Aorta (tissue), 5 donors: ENCODE results near the gene PACRG. TPM values are rescaled to one million over a fixed set of nuclear protein-coding genes. Genes with fewer than 3 reads are reported as not detected.

Experiments
- ATAC-seq: fragments of 200-7000 bp; cut with Tn5 transposase; one replicate; pipeline ENCODE4 v1.9.1; 2022; ENCODE audit warnings: moderate library complexity; ENCODE audit not compliant: low FRiP score
- DNase-seq, 2 donors: peaks; one replicate each; pipeline ENCODE4 v3.0.0-alpha.2; 2020
- H3K27ac ChIP-seq, 2 donors: one replicate each; pipeline ENCODE4 v1.5.1; 2013; ENCODE audit warnings: low read length in 2 of 2, mild to moderate bottlenecking in 2 of 2, moderate library complexity in 2 of 2, control low read depth in 1 of 2, inconsistent platforms in 1 of 2, low read depth in 1 of 2
- H3K27me3 ChIP-seq, 2 donors: one replicate each; pipeline ENCODE4 v1.6.1; 2013; ENCODE audit warnings: control low read depth in 1 of 2, low read length in 1 of 2, mild to moderate bottlenecking in 1 of 2, moderate library complexity in 1 of 2; ENCODE audit not compliant: insufficient read depth in 2 of 2, control insufficient read depth in 1 of 2
- H3K36me3 ChIP-seq, 2 donors: one replicate each; pipeline ENCODE4 v1.6.1; 2013; ENCODE audit warnings: control low read depth in 1 of 2, low read length in 1 of 2, mild to moderate bottlenecking in 1 of 2; ENCODE audit not compliant: insufficient read depth in 2 of 2, control insufficient read depth in 1 of 2
- H3K4me1 ChIP-seq, 2 donors: one replicate each; pipeline ENCODE4 v1.6.1; 2013; ENCODE audit warnings: low read length in 2 of 2, control low read depth in 1 of 2, mild to moderate bottlenecking in 1 of 2, moderate library complexity in 1 of 2; ENCODE audit not compliant: insufficient read depth in 2 of 2, control insufficient read depth in 1 of 2
- H3K4me3 ChIP-seq, 2 donors: one replicate each; pipeline ENCODE4 v1.5.1; 2013; ENCODE audit warnings: low read length in 2 of 2, control low read depth in 1 of 2, mild to moderate bottlenecking in 1 of 2
- H3K9me3 ChIP-seq: one replicate; pipeline ENCODE4 v1.6.1; 2013; ENCODE audit warnings: mild to moderate bottlenecking, low read length; ENCODE audit not compliant: control insufficient read depth
- WGBS, 2 donors: extraction: QIAGEN DNeasy Blood & Tissue Kit; methylation state at CpG; one replicate each; pipeline ENCODE4 v1.1.7; 2013; 5-methylcytosine and 5-hydroxymethylcytosine counted together
- intact Hi-C, 2 donors: fragments of 100-400 bp; cut with DNase I; formaldehyde crosslinking; loops; one replicate each; pipeline versions ENCODE4 v1.14.2 to v1.15.0; 2022
- polyA plus RNA-seq, 2 donors: library from polyadenylated mRNA; stranded (reverse); fragments of 200-250 nt; gene quantifications; one replicate each; pipeline ENCODE4 v1.2.3, GENCODE V29; 2013
- total RNA-seq, 2 donors: library from RNA; stranded (reverse); fragmentation: NEBNext Ultra II Directional; extraction: Animal tissue kit (Norgen Biotek cat#: 25700); gene quantifications; one replicate each; pipeline ENCODE4 v1.2.1, GENCODE V29; 2021
- donor health status: healthy with polysubstance abuse.
- donor health status: Bipolar disorder and iron deficiency.
- donor health status: DM: no; HTN: no; CAD: no.
- donor health status: DM: no; HTN: no; CAD: no.
- donor health status: DM: yes; HTN: yes; CAD: no.

PACRG gene
- total and polyA plus RNA-seq, 4 donors: 0.26 to 2.7 (median 0.54) TPM; not detected in 1

DNA sequence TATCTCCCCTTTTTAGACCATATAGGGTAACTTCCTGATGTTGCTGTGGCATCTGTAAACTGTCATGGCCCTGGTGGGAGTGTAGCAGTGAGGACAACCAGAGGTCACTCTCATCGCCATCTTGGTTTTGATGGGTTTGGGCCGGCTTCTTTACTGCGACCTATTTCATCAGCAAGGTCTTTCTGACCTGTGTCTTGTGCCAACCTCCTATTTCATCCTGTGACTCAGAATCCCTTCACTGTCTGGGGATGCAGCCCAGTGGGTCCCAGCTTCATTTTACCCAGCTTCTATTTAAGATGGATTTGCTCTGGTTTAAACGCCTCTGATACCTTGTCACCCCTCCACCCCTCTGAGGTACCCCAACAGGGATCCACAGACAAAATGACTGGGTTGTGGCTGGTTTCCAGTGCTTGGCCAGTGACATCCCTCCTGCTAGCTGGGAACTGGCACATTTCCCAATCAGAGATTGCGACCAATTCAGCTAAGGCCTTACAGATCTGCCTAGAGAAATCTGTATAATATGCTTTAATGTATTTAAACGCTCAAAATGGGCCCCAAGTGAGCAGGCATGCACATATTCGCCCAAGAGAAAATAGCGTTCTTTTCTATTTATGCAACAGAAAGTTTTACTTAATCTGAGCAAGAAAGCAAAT lies 371.2 kb downstream of the PACRG start:
- DNase-seq: no peak
- H3K27me3 ChIP-seq: no peaks in the 10 kb centered on the region
- H3K36me3 ChIP-seq: no peaks in the 10 kb centered on the region
- H3K27ac ChIP-seq: no peak overlapping the region
- no peak for ATAC-seq
- intact Hi-C loops: no loop called here
- no peak overlapping the region for H3K4me3 ChIP-seq
- H3K9me3 ChIP-seq: no peaks in the 10 kb centered on the region
- no peaks in the 10 kb centered on the region for H3K4me1 ChIP-seq
- 81 to 83% methylated on average over 8 of the region's 8 CpGs for WGBS, 2 donors

DNA sequence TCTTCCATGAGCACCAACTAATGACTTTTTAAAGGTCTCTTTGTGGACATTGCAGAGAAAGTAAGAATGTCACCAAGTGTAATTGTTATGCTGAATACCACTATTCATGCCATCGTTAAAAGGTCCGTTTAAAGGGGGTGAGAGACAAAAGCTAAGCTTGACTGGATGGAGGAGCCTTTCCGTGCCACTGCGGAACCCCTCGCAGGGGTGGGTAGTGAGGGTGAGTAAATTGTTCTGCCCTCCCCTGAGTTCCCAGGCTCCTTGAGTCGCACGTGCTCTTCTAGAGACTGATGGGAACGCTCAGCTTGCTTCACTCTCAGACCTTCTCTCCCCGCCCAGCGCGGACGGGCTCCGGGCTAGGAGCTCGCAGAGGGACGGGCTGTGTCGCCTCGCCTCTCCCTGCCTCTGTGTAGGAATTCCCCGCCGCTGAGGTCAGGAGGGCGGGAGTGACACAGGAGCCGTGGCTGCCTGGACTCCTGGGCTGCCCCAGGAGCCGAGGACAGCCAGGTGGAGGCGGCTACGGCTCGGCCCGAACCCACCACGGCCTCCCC lies 371.9 kb downstream of the PACRG start:
- no peak overlapping the region for H3K4me3 ChIP-seq
- H3K36me3 ChIP-seq: no peaks in the 10 kb centered on the region
- intact Hi-C loops: no loop called here
- no peaks in the 10 kb centered on the region for H3K4me1 ChIP-seq
- no peaks in the 10 kb centered on the region for H3K27me3 ChIP-seq
- ATAC-seq (peak; percentile 9), DNase-seq (no peak)
- no peak overlapping the region for H3K27ac ChIP-seq
- no peaks in the 10 kb centered on the region for H3K9me3 ChIP-seq
- WGBS, 2 donors: 87 to 90% methylated on average over 27 of the region's 27 CpGs

DNA sequence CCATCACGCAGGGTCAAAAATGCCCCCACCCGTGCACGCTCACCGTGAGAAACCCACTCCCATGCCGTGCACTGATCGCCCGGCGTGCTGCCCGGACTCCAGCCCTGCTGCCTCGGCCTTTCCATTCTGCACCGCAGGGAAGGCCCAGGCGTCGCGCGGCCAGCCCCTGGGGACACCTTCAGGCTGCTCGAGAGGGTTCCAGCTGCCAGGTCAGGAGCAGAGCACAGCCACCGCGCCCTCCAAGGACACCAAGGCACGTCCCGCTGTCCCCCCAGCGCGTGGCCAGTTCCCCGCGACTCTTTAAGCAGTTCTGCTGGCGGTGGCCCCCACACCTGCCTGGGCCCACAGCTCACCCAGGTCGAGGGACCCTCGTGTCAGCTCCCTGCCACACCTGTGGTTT lies 372.5 kb downstream of the PACRG start:
- 94 to 95% methylated on average over 27 of the region's 27 CpGs for WGBS, 2 donors
- Histone ChIP-seq H3K27me3 (no peaks in the 10 kb centered on the region), H3K4me1 (no peaks in the 10 kb centered on the region), H3K4me3 (no peak overlapping the region), H3K27ac (no peak overlapping the region), H3K36me3 (no peaks in the 10 kb centered on the region), H3K9me3 (no peaks in the 10 kb centered on the region)
- intact Hi-C loops: no loop called here
- no peak for ATAC-seq
- no peak for DNase-seq

DNA sequence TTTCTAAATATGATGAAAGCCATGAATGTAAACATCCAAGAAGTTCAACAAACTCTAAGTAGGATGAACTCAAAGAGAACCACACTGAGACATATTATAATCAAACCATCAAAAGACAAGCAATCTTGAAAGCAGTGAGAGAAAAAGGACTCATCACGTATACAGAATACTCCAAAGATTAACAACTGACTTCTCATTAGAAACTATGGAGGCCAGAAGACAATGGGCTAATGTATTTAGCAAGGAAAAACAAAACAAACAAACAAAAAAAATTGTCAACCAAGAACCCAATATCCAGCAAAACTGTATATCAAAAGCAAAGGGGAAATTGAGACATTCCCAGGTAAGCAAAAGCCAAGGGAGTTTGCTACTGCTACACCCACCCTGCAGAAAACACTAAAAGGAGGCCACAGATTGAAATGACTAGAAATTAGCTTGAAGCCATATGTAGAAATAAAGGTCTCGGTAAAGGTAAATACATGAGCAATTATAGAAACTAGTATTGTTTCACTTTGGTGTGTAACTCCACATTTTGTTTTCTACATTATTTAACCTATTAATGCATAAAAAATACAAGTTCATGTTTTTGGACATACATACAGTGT lies 385.7 kb downstream of the PACRG start:
- DNase-seq (no peak), ATAC-seq (no peak)
- H3K27me3 ChIP-seq: no peaks in the 10 kb centered on the region
- 88 to 89% methylated on average over 2 of the region's 2 CpGs for WGBS, 2 donors
- H3K4me3 ChIP-seq: no peak overlapping the region
- no peak overlapping the region for H3K27ac ChIP-seq
- intact Hi-C loops: no loop called here
- peaks cover 5% of the 10 kb centered on the region for H3K9me3 ChIP-seq
- no peaks in the 10 kb centered on the region for H3K36me3 ChIP-seq
- no peaks in the 10 kb centered on the region for H3K4me1 ChIP-seq

DNA sequence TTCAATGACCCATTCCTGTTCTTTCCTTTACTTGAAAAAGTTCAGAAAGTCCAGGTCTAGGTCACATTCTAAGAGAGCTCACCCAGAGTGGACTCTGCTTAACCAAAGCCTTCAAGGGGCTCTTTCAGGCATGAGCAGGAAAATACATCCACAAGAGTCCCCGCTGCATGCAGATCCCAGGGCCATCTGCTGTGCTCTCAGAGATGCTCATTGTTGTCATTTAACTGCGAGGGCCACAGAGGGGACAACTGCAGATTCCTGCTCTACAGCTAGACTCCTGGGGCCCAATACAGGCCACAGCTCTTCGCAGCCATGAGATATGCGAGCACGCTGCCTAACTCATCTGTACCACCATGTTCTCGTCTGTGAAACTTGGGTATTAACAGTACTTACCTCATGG lies 391.2 kb downstream of the PACRG start:
- Histone ChIP-seq H3K36me3 (no peaks in the 10 kb centered on the region), H3K4me1 (no peaks in the 10 kb centered on the region), H3K27ac (no peak overlapping the region), H3K27me3 (no peaks in the 10 kb centered on the region), H3K9me3 (peaks cover 1% of the 10 kb centered on the region), H3K4me3 (no peak overlapping the region)
- ATAC-seq (no peak), DNase-seq (no peak)
- WGBS, 2 donors: 87 to 88% methylated on average over 6 of the region's 6 CpGs
- intact Hi-C loops: no loop called here

DNA sequence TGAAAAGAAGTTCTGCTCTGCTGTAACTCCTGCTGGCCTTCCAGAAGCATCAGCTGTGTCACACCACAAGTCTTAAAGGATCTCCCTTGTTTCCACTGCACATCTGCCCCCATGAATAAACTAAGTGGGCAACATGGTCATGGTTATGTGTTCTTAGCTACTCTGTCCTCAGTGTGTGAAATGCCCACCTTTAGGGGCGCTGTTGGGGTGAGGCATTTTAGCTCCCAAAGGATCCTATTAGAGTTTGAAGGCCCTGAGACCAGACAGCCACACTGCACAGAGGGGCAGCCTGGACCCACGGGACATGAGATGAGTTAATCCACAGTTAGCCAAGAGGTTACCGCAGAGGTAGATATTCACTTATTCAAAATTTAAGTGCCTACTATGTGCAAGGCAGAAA lies 392.4 kb downstream of the PACRG start:
- DNase-seq (no peak), ATAC-seq (no peak)
- Histone ChIP-seq H3K36me3 (no peaks in the 10 kb centered on the region), H3K27me3 (no peaks in the 10 kb centered on the region), H3K4me1 (no peaks in the 10 kb centered on the region), H3K4me3 (no peak overlapping the region), H3K27ac (no peak overlapping the region), H3K9me3 (peaks cover 1% of the 10 kb centered on the region)
- 80 to 86% methylated on average over 3 of the region's 3 CpGs for WGBS, 2 donors
- intact Hi-C loops: no loop called here

DNA sequence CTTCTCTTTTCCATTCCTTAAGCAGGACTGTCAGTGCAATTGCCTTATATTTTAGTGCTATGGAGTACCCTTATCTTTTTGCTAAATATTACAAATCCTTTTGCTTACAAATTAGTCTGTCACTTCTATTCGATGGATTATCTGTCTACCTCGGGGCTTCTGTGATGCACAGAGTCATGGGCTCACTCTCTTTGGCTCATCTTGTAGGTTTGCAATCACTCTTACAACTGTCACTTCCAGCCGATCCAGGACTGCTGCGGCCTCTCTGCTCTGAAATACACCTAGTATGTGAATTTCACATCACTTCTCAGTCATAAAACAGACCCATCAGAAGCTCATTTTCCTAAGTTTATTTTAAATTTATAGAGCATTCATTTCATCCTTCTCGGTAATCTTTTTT lies 393.5 kb downstream of the PACRG start:
- Histone ChIP-seq H3K36me3 (no peaks in the 10 kb centered on the region), H3K4me1 (no peaks in the 10 kb centered on the region), H3K4me3 (no peak overlapping the region), H3K27me3 (no peaks in the 10 kb centered on the region), H3K9me3 (peaks cover 1% of the 10 kb centered on the region), H3K27ac (no peak overlapping the region)
- no peak for DNase-seq
- 85 to 86% methylated on average over 5 of the region's 5 CpGs for WGBS, 2 donors
- ATAC-seq: no peak
- intact Hi-C loops: no loop called here

DNA sequence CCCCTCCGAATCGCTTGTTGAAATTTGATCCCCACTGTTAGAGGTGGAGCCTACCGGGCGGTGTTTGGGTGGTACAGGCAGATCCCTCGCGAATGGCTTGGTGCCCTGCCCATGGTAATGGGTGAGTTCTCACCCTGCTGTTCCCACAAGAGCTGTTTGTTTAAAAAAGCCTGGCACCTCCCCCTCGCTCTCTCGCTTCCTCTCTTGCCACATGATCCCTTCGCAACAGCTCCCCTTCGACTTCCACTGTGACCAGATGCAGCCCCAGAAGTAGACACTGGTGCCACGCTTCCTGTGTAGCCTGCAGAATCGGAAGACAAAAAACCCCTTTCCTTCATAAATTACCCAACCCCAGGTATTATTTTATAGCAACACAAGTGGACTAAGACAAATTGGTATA lies 394.6 kb downstream of the PACRG start:
- H3K27me3 ChIP-seq: no peaks in the 10 kb centered on the region
- H3K9me3 ChIP-seq: peaks cover 1% of the 10 kb centered on the region
- DNase-seq (peak in 1 of 2 donors; percentile 57), ATAC-seq (no peak)
- H3K4me1 ChIP-seq: no peaks in the 10 kb centered on the region
- 90 to 91% methylated on average over 12 of the region's 12 CpGs for WGBS, 2 donors
- intact Hi-C loops: no loop called here
- H3K36me3 ChIP-seq: no peaks in the 10 kb centered on the region
- H3K4me3 ChIP-seq: no peak overlapping the region
- H3K27ac ChIP-seq: no peak overlapping the region

DNA sequence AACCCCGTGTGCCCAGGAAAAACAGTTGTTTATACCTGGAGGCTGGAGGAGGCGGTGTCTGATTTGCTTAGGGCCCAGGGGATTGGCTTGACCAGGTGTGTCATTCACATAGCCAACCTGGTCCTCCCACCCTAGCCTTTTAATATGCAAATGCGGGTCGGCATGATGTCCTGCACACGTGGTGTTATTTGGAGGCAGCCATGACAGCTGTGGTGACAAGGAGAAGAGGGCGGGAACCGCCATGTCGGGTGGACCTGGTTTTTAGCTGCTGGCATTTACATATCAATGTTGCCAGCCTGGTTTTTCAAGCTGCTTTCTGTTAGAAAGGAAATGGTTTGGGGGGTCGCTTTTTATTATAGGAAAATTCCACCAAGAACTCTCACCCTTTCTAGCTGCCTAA lies 395.3 kb downstream of the PACRG start:
- DNase-seq (no peak), ATAC-seq (no peak)
- Histone ChIP-seq H3K4me1 (no peaks in the 10 kb centered on the region), H3K36me3 (no peaks in the 10 kb centered on the region), H3K4me3 (no peak overlapping the region), H3K9me3 (peaks cover 1% of the 10 kb centered on the region), H3K27me3 (no peaks in the 10 kb centered on the region), H3K27ac (no peak overlapping the region)
- 74 to 81% methylated on average over 9 of the region's 9 CpGs for WGBS, 2 donors
- intact Hi-C loops: no loop called here
